Activated CD8-positive, alpha-beta memory T cell treated with anti-CD3 and anti-CD28 coated beads, Interleukin-2, amount 50 U/mL, for 24 hours (primary cell): ENCODE results near the gene KIRREL1.

Source experiments
- DNase-seq: peaks from one replicate; pipeline ENCODE4 v3.0.0-alpha.2; 2020; ENCODE audit errors: extremely low read depth

KIRREL1 gene

DNA sequence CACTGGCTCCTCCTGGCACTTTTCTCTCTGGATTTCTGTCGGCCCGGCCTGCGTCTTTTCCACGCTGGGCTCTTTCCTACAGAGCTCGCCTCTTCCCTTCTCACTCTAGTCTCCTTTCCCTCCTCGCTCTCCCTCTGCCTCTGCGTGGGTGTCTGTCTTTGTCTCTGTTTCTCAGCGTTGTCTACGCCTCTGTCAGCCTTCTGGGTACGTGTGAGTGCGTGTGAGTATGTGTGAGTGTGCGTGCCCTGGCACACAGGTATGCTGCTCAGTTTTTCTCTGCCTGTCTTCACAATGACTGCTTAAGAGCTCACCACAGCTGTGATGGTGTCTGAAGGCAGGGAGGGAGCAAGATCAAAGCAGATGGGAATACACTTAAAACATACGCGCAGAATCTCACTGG is 77.7 kb downstream of the KIRREL1 start:
- DNase-seq: no peak

DNA sequence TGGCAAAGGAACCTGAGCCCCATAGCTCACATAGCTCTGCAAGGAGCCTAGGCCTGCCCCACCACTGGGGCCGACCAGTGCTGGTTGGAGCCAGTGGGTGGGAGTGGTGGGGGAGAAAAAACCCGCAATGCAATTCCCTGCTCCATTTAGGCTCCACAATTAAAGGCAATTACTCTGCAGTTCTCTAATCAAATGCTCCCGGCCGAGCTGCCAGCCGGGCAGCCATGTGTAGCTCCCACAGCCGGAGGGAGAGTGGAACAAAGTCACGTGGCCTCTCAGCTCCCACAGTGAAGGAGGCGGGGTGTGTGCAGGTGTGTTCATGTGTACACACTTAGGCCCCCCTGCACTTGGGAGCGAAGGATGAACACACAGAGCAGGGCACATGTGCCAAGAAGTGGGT is 81.6 kb downstream of the KIRREL1 start:
- DNase-seq: no peak

DNA sequence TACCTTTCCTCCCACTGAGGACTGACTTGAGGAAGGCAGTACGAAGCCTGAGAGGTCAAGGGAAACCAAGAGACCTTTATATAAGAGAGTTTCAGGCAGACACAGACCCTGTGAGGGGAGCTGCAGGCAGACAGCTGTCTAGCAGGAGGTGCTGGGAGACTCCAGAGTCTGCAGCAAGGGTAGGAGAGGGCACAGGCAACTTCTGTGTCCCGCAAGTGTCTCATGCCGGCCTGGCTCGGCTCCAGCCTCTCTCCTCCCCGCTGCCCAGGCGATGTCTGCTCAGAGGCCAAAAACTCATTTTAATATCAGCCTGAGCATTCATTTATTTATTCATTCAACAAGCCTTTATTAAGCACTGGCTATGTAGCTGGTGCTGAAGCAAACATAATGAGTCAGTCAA is 83.0 kb downstream of the KIRREL1 start:
- no peak for DNase-seq

DNA sequence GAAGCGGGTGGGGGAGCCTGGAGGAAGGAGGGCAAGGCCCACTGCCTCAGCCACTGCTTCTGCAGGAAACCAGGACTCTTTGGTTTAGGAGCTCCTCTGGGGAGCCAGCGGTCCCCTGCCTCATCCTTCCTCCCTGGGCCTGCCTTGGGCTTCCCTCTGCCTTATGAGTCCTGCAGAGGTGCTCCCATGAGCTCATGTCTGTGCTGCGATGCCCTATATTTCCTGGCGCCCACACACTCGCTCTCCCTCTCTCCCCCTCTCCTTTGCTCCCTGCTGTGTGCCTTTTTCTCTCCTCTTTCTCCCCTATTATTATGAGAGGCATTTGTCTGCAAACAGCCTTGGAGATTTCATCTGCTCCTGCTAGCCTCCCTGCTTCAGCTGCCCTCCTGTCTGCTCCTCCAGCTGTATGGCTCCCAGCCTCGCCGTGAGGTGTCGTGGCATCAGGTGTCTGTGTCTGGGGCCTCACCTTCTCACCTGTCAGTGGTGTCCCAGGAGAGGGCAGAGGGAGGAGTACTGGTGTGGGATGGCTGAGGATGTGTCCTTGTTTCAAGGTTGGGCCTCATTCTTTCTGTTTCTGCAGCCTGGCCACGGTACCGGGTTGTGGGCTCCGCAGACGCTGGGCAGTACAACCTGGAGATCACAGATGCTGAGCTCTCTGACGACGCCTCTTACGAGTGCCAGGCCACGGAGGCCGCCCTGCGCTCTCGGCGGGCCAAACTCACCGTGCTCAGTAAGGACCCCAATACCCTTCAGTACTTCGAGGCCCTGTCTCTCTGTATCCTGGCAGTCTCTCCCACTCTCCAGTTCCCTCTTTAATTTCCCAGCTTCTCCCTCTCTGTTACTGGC is 84.2 kb downstream of the KIRREL1 start:
- DNase-seq: no peak

DNA sequence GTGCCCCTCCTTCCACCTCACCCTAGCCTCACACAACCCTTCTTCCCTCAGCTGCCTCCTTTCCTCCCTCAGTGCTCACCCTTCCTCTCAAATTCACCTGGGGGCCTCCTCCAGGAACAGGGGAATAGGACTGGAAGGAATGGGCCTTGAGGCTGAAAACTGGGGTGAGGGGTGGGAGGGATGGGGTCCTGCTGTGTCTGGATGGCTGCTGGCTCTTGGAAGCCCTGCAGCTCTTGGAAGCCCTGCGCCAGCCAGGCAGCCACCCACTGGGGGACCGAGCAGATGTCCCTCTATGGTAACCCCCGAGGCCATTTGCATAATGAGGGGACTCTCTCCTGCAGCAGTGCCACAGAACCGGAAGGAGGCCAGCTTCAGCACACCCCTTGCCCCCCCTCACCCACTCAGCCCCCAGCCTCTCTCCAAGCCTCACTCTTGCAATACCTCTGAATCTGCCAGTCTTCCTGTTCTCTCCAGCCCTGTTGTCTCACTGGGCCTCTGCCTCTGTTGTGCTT is 85.2 kb downstream of the KIRREL1 start:
- DNase-seq: no peak

DNA sequence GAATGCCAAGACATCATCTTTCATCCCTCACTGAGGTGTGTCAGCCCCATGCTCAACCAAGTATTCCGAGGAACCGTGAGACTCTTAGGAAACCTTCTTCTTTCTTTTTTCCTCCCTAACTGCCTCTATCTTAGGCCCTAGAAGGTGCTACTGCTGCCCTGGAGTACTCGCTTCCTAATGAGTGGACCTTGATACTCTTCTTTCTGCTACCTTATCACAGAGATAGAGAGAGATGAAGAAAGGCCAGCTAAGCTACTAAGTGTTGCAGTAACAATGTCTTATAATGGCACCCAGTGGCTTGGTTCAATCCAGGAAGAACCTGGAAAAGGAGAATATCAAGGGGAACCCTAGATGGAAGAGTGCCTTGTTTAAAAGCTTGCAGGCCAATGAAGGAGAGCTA is 86.6 kb downstream of the KIRREL1 start:
- DNase-seq: no peak

DNA sequence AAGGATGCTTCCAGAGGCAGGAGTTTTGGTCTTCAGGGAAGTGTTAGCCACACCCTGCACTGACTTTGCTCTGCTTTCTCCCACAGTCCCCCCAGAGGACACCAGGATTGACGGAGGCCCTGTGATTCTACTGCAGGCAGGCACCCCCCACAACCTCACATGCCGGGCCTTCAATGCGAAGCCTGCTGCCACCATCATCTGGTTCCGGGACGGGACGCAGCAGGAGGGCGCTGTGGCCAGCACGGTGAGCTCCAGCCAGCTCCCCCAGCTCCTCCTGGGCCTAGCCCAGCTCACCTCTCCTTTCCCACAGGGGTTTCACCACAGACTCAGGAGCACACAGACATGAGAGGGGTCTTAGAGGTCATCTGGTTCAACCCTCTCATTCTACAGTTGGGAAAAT is 90.9 kb downstream of the KIRREL1 start:
- DNase-seq: no peak

DNA sequence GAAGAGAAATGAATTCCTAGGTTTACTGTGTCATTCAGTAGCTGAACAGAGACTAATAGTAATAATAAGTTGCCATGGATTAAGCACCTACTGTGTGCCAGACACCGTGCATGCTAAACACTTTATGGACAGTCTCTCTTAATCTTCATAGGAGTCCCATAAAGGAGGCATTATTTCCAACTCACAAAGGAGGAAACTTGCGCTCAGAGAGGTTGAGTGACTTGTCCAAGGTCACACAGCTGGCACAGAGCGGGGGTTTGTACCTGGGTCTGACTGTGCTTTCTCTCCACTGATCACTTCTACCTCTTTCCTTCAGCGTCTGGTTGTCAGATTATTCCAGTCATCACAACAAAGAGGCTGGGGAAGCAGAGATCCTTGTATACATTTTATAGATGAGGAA is 91.3 kb downstream of the KIRREL1 start:
- no peak for DNase-seq

DNA sequence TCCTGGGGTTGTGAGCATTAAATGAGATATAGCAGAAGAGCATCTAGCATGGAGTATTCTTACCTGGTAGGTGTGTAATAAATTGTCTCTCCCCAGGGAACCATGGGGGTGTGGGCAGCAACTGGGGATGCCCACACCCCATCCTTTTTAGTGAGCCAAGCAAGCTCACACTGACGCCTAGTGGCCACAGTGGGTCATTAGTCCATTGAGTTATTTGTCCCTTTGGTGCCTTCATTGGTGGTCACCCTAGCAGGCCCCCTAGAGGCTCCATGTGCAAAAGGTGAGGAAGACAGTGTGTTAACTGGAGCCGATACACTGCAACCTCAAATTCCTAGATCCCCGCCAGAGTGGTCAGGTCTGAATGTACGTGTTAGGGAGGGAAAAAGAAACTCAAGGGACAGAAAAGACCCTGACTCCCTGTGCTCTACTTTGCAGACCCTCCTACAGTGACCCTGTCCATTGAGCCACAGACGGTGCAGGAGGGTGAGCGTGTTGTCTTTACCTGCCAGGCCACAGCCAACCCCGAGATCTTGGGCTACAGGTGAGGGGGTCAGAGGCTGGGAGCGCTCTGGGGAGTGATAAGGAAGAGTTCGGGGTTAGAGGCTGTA is 94.0 kb downstream of the KIRREL1 start:
- DNase-seq: no peak

DNA sequence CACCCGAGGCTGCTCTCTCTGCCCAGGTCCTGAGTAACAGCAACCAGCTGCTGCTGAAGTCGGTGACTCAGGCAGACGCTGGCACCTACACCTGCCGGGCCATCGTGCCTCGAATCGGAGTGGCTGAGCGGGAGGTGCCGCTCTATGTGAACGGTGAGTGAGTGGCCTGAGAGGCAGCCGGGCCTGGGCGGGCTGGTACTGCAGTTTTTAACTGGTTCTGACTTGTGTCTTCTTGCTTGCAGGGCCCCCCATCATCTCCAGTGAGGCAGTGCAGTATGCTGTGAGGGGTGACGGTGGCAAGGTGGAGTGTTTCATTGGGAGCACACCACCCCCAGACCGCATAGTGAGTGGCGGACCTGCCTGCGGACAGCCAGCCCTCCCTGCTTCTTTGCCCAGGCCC is 96.0 kb downstream of the KIRREL1 start:
- no peak for DNase-seq

DNA sequence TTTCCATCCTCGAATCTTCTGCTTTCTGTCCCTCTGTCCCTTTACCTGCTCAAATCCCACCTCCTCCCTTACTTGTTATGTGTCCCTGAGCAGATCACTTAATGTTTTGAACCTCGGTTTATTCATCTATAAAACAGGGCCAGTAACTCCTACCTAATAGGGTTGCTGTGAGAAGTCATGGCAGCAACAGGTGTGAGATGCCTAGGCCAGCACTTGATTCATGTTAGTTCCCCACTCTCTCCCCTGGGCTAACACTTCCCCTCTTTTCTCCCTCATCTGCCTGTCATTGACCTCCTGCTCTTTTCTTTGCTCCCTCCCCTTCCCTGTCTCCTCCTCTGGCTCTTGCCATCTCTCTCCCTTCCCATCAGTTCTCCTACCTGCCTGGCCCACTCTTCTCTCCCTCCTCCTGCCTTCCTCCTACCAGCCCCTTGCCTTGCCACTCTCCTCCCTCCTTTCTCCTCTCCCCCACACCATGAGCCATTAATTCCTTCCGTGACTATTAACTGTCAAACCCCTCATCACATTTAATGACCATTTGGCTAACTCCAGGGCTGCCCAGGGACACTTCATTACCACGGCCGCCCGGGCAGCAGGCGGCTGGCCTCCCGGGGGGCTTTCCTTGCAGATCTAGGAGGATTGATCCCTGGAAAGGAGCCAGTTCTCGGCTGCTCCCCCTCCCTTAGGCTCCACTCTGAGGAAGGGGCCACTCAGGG is 96.6 kb downstream of the KIRREL1 start:
- DNase-seq: no peak

DNA sequence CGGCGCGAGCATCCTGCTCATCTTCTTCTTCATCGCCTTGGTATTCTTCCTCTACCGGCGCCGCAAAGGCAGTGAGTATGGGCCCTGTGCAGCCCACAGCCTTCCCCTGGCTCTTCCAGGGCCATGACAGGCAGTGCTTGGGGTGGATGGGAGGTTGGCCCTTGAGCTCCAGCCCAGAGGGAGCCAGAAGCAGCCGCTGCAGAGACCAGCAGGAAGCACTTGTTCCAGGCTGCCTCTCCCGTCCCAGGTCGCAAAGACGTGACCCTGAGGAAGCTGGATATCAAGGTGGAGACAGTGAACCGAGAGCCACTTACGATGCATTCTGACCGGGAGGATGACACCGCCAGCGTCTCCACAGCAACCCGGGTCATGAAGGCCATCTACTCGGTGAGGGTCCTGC is 99.9 kb downstream of the KIRREL1 start:
- no peak for DNase-seq

DNA sequence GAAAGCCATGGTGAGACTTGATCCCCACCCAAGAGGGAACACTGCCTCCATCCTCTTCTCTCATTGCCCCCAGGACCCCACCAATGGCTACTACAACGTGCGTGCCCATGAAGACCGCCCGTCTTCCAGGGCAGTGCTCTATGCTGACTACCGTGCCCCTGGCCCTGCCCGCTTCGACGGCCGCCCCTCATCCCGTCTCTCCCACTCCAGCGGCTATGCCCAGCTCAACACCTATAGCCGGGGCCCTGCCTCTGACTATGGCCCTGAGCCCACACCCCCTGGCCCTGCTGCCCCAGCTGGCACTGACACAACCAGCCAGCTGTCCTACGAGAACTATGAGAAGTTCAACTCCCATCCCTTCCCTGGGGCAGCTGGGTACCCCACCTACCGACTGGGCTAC is 101.1 kb downstream of the KIRREL1 start:
- no peak for DNase-seq

DNA sequence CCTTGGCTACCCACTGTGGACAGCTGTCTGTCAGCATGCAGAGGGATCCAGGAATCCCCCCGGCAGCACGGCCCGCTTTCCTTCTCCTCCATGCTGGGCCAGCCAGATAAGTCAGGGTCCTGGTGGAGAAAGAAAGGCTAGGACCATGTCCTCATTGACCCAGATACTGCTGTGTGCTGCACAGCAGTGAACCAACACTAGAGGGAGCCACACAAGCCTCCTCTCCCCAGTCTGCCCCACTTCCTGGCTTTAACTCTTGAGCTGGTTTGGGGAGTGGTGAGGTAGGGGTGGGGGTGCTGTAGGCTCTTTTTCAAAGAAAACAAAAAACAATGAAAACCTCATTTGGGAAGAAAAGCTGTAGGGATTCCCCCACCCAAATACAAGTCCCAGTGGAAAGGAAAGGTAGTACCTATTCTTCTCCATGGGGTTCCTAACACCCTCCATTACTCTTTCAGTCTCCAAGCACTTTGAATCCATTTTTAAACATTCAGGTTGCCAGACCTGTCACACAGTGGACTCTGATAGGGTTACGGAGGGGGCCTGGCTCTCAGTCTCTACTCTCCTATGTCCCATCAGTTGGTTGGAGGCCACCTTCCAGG is 102.4 kb downstream of the KIRREL1 start:
- DNase-seq: no peak

DNA sequence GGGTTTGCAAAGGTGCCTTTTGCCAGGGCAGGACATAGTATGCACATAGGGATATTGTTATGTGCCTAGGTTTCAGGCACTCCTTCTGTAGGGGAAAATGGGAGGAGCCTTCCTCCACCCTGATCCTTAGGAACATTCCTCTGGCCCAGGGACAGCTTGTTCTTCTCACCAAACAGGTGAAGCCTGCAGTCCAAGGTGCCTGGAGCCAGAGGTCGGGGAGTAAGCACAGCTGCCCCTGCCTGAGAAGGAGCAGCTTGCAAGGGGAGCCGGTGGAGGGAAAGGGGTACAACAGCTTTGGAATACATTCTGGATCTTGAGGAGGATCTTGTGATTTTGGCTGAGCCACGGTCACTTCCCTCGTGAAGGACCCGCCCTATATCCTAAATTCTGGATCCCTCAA is 104.8 kb downstream of the KIRREL1 start:
- no peak for DNase-seq

DNA sequence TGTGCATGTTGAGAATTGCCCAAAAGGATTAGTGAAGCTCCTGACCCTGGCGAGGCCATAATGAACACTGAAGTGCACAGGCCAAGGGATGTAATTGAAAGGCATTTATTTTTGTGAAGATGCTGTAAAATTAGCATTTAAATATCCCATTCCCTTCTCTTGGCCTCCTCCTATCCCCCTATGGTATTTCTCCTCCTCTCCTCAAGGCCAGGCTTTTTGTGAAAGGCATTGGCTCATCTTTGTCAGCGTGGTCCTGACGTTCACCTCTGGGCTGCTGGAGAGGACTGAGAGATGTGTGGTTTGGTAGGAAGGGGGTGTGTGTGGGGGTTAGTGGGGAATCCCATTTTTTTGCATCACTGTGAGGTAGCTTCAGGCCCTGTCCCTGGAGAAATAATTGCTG is 105.7 kb downstream of the KIRREL1 start:
- no peak for DNase-seq

DNA sequence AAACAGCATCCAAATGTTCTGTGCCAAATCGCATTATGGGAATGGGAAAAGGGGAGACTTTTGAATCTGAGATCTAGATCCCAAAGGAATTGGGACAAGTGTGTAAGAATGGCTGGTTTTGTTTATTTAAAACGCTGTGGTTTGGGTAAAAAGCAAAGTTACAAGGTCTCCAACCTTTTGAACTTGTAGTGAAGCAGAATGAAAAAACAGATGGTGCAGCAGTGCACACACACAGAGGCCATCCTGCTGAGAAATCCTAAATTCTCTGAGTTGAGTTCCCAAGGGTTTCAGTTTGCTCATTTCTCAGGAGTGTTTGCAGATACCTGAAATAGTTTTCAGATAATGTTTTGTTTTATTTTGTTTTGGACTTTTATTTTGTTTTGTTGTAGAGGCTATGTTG is 107.1 kb downstream of the KIRREL1 start:
- no peak for DNase-seq

DNA sequence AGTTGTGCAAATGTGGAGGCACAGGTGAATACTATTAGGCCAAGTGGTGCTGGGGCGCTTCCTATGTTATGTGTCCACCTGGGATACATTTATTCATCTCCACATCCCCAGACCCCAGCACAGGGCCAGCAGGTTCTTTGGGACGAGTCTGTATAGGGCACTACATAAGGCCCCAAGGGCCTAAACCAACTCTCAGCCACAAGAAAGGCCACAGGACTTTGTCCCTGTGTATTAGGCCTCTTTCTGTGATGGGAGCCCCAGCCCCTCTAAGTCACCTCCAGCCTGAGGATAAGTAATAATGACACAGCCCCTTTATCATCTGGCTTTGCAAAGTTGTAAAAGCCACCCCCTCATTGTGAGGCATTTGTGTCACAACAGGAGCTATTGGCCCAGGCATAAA is 108.0 kb downstream of the KIRREL1 start:
- no peak for DNase-seq

DNA sequence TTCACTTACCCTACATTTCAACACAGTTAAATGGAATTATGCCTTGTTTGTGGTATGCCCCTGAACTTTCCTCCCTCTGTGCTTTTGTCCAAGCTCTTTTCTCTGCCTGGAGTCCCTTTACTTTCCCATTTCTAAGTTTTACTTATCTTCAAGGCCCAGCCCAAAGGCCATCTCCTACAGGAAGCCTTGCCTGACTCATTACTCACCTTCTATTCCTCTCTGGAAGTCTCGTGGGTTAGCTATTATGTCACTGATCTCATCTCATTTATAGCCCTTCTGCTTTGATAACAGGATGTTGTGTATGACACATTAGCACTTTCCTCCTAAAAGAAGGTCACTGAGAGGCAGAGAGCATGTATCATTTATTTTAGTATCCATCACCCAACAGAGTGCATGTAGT is 108.5 kb downstream of the KIRREL1 start:
- DNase-seq: no peak

DNA sequence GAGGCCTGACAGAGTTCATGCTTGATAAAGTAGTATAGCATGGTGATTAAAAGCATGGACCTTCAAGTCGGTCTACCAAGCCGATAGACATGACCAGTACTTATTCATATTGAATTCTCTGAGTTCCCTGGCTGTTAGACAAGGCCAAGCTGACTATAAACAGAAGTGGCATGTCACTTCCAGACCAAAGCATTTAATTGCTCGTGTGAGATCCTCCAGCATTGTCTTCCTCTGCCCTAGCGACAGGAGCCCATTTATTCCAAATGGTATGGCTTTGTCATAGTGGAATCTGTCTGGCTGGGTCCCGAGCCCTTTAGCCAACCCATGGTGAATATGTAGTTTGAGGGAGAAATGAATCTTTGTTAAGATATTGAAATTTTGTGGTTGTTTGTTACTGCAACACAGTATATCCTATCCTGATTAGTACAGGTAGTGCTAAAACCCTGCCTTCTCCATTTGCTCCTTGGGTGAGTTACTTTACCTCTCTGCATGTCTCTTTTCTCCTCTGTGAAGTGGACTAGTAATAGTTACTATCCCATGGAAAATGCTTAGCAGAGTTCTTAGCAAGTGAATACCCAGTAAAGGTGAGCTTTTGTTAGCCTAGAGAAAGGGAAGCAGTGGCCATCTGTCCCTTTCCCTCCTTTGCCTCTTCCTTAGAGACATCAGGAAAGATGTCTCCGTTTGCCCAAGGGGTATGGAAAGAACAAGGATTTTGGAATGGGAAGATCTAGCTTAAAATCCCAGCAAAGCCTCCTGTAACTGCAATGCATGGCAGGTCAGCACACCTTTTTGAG is 109.6 kb downstream of the KIRREL1 start:
- no peak for DNase-seq

DNA sequence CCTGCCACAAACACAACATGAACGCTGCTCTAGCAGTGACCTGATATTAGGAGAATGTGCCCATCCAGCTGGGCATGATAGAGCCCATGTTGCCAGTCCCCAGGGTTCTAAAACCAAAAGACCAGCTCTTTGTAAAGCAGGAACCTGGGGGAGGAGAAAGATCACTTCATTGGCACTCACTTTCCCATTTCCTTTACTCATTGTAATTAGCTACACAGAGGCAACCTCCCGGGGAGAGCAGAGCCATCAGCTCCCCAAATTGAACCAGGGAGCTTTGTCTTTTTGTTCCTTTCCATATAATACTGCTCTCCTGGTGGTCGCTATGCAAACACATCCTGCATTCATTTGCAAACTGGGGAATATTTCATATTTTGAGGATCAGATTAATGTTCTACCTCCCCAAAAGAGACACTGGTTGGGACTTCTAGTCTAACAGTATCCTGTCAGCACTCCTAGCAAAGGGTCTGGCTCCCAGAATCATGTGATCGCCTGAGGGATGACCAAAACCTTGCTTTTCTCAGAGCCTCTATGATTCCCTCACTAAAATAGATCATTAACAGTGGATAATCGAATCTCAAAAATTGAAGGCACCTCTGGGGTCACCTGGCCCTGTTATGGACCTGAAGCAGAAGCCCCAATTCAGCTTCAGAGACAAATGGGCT is 110.5 kb downstream of the KIRREL1 start:
- no peak for DNase-seq
